8988T (cell line): Measurements from ENCODE around the gene PRM2.

Experiments used
- DNase-seq: peaks from one replicate; pipeline ENCODE4 v3.0.0; 2011

PRM2 gene

DNA sequence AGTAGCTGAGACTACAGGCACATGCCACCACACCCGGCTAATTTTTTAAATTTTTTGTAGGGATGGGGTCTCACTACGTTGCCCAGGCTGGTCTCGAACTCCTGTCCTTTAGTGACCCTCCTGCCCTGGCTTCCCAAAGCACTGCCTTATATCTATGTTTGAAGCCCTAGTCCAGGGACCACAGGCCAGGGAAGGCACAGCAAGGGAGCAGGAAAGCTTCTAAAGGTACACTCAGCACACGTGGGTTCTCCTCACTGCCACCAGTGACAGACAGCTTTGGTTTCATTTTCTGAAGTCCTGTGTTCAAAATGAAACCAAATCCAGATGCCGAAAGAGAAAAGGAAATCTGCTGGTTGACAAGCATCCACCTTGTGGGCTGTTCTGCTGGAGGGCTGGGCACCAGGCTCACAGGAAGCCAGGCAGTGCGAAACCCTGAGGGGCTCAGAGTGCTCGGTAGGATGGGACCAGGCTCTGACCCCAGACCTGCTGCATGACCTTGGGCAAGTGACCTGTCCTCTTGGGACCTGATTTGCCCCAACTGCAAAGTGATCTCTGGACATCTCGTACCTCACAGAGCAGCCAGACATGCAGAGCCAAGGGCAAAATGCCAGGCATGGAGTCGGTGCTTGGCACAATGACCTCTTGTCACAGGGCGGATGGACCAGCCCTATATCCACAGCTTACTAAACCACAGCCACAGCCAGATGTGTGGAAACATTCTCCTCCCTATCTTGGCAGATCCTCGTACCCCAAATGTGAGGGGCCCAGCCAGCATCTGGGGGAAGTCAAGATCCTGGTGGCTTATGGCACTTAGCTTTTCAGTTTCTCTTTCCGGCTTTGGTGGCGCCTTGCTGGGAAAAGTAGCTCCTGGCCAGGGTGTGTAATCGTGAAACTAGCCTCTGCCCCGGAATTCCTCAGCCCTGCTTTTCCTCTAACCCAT is 17.5 kb downstream of the PRM2 start:
- no peak for DNase-seq

DNA sequence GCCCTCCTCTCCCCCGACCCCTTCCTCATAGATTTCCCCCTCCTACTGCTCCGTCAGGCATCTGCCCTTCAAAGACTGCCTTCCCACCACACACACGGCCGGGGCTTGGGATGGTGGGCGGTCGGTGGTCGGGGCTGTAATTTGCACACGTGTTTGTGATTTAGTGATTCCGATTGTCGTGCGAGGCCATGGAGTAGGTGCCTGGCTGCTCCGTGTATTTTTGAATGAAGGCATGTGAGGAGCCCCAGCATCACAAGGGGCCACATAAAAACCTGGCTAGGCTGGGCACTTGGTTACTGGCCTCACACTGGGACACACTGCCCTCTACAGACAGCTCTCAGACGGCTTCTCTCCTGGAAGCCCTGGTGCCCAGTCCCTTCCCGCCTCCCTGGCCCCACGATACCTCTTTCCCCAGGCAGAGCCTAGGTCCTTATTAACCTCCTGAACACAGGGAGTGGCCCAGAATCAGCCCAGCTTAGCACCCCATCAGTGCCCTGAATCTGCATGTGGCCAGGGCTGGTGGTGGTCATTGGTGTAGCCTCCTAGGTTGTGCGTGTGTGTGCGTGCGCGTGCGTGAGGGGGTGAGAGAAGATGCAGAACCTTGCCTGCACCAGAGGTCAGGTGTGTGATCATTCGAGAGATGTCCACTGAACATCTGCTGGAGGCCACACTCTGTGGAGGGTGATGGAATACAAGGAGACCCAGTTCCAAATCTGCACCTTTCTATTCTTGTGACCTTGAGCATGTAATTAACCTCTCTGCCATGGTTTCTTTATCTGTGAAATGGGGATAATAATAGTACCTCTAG is 18.9 kb downstream of the PRM2 start:
- DNase-seq = peak; percentile 85

DNA sequence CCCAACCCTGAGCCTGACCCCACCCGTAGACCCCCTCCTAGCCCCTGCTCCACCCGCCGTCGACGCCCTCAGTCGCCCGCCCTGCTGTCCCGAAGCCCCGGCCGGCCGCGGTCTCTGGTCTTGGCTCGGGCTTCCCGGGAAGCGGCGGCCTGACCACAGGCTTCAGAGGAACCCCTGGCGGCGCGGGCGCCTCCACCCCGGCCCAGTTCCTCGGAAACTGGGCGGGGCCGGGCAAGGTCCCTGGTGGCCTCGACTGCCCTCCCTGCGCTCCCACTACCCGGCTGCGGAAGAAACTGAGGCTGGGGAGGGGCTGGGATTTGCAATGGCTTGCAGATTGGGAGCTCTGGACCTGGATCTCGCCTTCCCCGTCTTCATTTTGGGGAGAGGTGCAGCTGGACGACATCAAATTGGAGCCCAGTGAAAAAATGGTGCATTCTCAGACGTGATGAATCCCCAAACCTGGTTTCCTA is 19.6 kb downstream of the PRM2 start:
- DNase-seq = no peak

DNA sequence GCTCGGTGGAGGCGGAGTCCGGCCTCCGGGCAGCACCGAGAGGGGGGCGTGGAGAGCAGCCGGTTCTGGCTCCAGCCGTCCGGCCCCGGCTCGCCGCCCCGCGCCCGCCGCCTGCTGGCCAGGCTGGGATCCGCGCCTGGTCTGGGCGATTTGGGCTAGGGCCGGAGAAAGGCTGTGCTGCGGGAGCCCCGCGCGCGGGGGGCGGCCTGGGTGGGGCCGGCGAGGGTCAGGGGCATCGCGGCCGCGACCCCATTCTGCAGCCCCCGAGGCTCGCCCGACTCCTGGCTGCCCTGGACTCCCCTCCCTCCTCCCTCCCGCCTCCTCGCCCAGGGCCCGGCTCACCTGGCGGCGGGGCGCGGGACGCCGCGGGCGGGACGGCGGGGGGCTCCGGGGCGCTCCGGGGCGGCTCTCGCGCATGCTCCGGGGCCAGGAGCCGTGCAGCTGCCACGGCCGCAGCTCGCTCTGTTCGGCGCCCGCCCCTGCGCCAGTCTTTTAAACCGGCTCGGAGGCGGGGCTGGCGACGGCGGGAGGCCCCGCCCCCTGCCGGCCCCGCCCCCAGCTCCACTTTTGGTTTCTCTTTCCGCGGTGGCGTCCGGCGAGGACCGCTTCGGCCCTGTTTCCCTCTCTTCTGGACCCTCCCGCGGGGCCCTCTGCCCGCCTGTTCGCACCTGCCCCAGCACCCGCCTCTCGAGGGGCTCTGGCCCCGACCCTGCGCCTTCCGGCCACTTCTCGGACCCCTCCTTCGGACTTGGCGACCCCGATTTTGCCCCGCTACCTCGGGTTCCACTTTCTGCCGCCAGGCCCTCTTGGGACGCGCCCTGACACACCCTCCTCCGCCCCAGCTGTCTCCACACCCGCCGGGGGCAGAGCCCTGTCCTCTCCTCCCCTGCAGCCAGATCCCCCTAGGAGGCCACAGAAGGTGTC is 20.3 kb downstream of the PRM2 start, which contains the start of gene SOCS1:
Gene SOCS1, minus strand, starts transcription at position 468 of the 924 bp plus-strand sequence. CDS start 726 bp downstream, outside the sequence.
- DNase-seq = peak; percentile 91

DNA sequence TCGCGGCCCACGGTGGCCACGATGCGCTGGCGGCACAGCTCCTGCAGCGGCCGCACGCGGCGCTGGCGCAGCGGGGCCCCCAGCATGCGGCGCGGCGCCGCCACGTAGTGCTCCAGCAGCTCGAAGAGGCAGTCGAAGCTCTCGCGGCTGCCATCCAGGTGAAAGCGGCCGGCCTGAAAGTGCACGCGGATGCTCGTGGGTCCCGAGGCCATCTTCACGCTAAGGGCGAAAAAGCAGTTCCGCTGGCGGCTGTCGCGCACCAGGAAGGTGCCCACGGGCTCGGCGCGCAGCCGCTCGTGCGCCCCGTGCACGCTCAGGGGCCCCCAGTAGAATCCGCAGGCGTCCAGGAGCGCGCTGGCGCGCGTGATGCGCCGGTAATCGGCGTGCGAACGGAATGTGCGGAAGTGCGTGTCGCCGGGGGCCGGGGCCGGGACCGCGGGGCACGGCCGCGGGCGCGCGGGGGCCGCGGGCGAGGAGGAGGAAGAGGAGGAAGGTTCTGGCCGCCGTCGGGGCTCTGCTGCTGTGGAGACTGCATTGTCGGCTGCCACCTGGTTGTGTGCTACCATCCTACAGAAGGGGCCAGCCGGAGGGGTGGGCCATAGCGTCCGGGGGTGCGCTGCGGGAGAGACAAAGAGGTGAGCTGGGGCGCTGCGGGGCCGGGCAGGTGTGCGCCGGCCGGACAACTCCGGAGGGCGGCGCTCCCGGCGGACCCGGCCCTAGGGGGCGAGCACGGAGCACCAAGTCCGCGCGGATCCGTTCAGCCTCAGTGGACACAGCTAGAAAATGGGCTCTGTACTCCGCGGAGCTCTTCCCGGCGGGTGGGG is 21.2 kb downstream of the PRM2 start:
- no peak for DNase-seq

DNA sequence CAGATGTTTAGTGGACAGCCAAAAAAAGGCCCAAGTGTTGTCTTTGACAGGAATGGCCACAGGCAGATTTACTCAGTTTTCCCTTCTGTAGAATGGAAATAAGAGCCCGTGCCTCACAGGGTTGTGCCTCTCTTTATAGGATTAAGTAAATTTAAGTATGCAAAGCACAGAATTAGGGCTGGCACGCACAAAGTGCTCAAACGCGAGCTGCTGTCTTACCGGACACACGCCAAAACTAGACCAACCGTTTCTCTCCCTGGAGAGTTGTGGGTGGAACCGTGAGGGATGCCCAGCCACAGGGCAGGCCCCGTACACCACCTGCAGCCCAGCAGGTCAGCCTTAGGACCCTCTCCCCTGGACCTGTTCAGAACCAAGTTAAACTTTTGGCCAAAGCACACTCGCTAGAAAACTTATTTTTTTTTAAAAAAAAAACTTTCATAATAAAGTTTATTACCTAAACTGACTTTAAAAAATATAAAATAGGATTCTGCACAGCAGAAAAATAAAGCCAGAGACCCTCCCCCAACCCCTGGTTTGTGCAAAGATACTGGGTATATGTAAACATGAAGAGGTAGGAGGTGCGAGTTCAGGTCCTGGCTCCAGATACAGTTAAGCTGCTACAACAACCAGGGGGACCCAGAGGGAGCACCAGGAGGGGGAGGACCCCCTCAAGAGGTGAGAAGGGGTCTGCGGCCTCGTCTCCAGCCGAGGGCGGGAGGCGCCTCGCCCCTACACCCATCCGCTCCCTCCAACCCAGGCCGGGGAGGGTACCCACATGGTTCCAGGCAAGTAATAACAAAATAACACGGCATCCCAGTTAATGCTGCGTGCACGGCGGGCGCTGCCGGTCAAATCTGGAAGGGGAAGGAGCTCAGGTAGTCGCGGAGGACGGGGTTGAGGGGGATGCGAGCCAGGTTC is 22.0 kb downstream of the PRM2 start:
- no peak for DNase-seq

DNA sequence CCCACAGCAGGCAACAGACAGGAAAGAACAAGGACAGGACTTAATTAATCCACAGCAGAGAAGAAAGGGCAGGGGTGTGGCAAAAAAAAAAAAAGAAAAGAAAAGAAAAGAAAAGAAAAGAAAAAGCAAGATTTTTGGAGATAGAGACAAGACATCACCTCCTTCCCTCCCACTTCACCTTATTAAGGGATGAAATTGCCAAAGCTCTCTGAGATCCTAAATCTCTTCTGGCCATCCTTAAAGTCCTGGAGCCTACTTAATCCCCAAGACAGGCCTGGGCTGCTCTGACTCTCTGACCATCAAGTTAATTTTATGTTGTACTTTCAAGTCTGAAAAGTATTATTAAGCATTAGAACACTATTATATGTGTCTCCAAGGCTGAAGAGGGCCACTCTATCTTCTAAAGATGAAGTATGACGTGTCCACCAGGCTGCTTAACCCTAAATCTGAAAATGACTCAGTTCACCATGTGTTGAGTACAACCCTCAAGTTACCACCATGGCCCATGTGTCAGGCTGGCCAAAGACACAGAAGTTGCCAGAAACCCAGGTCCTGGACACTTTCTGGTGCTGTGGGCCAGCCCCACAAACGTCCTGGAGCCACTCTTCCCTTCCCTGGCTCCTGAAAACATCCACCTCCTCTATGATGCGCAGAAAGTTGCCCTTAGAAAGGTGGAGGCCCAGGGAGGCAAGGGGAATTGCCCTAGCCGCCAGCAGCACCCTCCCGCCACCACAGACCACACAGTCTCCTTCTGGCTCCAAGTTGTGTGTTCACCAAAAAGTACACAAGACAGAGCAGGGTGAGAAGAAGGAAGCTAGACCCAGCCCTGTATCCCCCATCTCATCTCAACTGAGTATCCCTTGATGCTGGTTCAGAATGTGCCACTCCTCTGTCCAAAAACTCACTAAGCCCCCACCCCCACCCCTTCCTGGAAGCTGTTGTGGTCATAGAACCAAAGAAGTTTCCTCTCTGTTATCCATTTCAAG is 23.0 kb downstream of the PRM2 start:
- no peak for DNase-seq

DNA sequence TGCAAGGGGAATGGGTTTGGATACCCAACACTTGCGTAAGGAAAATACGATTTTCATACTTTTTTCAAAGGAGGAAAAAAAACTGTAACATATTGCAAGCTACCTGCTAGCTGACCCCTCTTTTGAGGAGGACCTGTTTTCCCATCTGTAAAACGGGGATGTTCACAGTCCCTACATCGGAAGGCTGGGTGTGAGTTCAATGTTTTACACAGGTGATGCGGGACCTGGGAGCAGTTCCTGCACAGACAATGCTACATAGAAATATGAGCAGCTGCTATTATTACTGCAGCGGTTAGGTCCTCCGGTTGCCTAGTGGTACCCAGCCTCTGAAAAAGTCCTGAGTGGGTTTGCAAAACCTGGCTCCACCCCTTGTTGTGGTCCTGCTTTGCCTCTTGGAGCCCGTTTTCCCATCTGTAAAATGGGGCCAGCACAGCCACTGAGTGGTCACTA is 23.8 kb downstream of the PRM2 start:
- DNase-seq = no peak

DNA sequence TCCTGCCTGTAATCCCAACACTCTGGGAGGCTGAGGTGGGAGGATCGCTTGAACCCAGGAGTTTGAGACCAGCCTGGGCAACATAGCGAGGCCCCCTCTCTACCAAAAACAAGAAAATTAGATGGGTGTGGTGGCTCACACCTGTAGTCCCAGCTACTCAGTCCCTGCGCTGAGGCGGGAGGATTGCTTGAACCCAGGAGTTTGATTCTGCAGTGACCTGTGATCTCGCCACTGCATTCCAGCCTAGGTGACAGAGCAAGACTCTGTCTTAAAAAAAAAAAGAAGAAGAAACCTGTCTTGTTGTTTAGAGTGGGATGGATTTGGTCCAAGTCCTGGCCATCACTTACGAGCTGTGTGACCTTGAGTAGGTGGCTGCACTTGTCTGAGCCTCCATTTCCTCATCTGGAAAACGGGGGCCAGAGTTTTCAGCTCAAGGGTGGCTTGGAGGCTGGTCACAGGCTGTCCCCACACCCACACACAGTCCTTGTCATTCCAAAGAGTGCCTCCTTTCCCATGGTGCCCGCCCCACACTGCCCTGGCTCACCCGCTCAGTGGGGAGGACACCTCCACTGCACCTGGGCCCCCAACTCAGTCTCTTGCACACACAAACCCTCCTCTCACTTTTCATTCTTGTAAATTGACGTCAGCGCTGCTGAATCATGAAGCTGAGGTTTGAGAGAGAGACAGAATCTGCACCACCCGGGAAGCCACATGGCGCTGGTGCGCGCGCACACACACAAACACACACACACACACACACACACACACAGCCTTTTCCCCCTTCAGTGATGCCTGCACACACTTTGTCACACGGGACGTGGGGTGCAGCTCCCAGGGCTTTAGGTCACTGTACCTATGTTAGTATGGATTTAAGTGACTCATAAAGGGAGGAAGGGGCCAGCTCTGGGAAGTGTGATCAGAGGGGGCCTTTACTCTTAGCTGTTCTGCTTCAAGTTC is 24.5 kb downstream of the PRM2 start:
- no peak for DNase-seq

DNA sequence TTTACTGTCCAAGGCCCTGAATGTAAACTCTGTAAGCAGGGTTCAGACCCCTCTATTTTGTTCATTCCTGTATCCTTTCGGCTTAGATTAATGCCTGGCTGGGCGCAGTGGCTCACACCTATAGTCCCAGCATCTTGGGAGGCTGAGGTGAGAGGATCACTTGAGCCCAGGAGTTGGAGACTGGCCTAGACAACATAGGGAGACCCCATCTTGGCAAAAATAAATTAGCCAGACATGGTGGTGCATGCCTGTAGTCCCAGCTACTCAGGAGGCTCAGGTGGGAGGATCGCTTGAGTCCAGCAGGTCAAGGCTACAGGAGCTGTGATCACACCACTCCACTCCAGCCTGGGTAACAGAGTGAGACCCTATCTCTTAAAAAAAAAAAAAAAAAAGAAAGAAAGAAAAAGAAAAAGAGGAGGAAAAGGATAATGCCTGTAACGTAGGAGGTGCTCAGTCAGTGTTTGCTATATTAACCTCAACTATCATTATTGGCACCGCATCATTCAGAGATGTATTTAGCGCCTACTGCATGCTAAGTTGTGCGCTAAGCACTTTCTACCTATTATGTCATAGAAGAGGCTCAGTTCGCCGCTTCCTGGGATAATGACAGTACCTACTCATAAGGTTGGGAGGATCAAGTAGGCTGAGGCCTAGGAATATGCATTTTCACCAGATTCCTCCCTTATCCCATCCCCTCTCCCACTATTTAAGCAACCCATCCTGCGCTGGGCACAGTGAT is 25.3 kb downstream of the PRM2 start:
- no peak for DNase-seq

DNA sequence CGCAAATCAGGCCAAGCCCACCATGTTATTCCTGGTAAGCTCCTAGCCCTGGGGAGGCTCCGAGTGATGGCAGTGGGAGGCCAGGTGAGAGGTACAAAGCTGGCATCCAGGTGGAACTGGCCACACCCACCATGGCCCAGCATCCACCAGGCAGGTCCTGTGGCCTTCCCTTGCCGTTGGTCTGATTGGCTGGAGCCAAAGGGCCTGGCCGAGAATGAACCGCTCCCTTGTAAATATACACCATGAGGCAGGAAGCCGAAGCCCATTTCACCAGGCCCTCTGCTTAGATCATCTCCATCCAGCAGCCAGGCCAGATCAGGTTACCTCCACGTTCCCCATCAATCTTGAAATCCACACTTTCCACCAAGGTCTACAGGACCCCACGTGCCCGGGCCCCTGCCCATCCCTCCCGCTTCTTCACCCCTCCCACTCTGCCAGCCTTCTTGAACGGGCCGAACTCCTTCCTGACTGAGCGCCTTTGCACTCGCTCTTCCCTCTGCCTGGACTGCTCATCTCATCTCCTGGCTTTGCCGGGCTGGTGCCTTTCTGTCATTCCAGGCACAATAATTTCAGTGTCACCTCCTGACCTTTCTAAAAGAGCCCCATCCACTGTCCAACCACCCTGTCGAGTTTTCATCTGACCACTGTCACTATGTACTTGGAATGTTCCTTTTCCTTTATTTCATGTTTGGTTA is 26.0 kb downstream of the PRM2 start:
- DNase-seq = no peak

DNA sequence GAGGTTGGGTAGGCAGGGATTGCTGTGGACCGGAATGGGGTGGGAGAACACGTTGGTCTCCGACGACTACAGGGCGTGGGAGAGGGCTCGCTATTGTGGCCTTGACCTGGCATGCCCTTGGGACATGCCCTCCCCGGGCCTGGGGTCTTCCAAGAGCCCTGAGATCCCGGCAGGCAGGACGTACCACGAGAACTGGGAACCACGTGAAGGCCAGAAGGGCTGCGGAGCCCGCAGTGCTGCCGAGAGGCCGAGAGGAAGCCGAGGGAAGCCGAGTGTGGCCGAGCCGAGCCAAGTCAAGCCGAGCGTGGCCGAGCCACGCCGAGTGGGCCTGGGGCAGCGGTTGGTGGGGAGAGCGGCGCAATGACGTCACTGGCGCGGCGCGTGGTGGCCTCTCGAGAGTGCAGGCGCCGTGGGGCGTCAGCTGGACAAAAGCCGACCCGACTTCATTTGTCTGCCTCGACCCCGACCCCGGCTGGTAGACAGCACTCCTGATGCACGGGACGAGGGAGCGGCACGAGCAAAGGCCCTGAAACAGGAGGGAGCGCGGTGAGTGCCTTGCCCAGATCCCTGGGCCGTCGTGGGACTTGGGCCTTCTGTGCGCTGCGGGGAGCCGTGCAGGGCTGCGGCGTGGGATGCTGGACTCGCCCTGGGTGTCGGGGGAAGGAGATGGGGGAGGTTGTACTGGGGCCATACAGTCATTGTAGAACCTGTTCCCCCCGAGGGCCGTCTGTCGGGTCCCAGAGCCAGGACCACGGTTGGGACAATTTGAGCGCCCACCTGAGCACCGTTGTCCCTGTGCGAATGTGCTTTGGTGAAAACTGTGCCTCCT is 26.8 kb downstream of the PRM2 start:
- no peak for DNase-seq

DNA sequence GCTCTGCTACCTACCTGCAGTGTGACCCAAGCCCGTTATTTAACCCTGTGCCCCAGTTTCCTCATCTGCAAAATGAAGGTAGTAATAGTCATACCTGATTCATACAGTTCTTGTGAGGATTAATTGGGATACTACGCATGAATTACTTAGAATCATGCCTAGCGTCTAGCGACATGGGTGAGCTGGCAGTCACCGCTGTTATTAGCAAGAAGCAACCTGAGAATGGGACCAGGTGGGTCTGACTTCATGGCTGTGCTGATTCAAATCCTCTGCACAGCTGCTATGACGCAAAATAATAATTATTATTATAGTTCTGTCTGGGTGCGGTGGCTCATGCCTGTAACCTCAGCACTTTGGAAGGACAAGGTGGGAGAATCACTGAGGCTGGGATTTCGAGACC is 28.1 kb downstream of the PRM2 start:
- DNase-seq = no peak

DNA sequence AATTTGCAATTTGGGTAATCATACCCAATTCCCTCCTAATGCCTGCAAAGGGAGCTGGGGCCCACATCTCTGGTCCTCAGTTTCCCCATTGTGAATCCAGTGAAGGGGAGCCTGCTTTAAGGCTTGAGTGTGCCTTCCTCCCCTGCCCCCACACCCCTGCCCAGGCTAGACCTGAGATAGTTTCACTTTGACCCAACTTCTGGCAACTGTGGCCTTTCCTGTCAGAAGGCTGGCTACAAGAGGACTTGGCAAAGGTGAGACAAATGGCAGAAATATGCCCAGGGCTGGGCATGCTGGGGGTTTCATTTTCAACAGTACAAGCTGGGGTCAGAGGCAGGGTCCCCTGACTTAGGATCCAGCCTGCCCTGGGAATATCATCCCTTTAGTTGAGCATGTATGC is 30.3 kb downstream of the PRM2 start:
- no peak for DNase-seq

DNA sequence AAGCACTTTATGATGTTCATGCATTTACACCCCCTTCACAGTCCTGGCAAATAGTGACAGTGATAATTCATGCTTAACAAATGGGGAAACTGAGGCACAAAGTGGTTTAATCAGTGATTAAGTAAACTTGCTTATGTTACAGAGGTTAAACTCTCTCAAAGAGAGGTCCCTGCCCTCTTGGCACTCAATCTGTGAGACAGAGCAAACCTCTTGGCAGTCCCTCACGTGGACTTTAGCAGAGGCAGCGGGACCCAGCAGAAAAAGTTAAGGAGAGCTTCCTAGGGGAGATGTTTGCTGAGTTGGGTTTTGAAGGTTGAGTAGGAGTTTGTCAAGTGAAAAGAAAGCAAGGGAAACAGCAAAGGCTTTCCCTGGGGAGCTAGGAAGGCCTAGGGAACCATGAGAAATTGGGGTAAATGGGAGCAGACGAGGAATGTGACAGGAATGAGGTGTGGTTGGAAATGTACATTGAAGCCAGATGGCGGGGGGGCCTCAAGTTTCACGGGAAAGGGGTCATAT is 31.0 kb downstream of the PRM2 start:
- DNase-seq = no peak
